Measurements from ENCODE around the gene ZNF579. TPM values are rescaled to one million over a fixed set of nuclear protein-coding genes. Genes with fewer than 3 reads are reported as not detected.

ZNF579 gene
- polyA plus RNA-seq, 1 donor from 2014 or later: 7.4 TPM

- Histone ChIP-seq H3K9me3 (ENCODE audit: low read length) (no peaks in the 10 kb centered on the region), H3K9ac (ENCODE audit: low read length) (no peak overlapping the region), H3K4me3 (ENCODE audit: low read length) (no peak overlapping the region), H3K4me2 (ENCODE audit: low read length) (no peak overlapping the region), H3K9me2 (ENCODE audit: insufficient read depth, low read length) (no peaks in the 10 kb centered on the region), H3F3A (ENCODE audit: insufficient read depth, low read length, poor library complexity, severe bottlenecking) (no peaks in the 10 kb centered on the region), H2AFZ (ENCODE audit: low read depth, low read length) (no peak overlapping the region), H3K27me3 (ENCODE audit: insufficient read depth, low read depth, low read length) (no peaks in the 10 kb centered on the region), H4K20me1 (ENCODE audit: insufficient read depth) (no peaks in the 10 kb centered on the region), H3K79me2 (replicated peaks; ENCODE audit: insufficient read depth, low read length) (peaks cover 8% of the 10 kb centered on the region), H3K27ac (ENCODE audit: low read length) (no peak overlapping the region), H3K36me3 (ENCODE audit: insufficient read depth, low read length) (no peaks in the 10 kb centered on the region)
- no peak for TF ChIP-seq MXI1 (conservative IDR thresholded peaks at IDR 0.05; ENCODE audit: poor library complexity, severe bottlenecking)
- no peak for TF ChIP-seq SMC3 (conservative IDR thresholded peaks at IDR 0.05; ENCODE audit: poor library complexity)
- TF ChIP-seq CTCF (IDR thresholded peaks at IDR 0.05; ENCODE audit: poor library complexity, severe bottlenecking): no peak
- no peak for TF ChIP-seq TAF1 (IDR thresholded peaks at IDR 0.05; ENCODE audit: low read depth)
- no peak for TF ChIP-seq RAD21 (conservative IDR thresholded peaks at IDR 0.05)
- no peak for TF ChIP-seq EP300 (conservative IDR thresholded peaks at IDR 0.05; ENCODE audit: poor library complexity, severe bottlenecking)
- TF ChIP-seq EZH2 (IDR thresholded peaks at IDR 0.05; ENCODE audit: borderline replicate concordance, insufficient read depth, low read length, poor library complexity, severe bottlenecking): no peak
- no peak for TF ChIP-seq REST (IDR thresholded peaks at IDR 0.05; ENCODE audit: borderline replicate concordance)
- no peak for TF ChIP-seq POLR2AphosphoS5 (IDR thresholded peaks at IDR 0.05)
These were observed 41.8 kb upstream of the ZNF579 start for GRCh38 chr19:55622242-55622969.

GRCh38 chr19:55621673-55622231 lies 41.1 kb upstream of the ZNF579 start:
- H3K9me2 ChIP-seq (ENCODE audit: insufficient read depth, low read length): no peaks in the 10 kb centered on the region
- H3K4me2 ChIP-seq (ENCODE audit: low read length): no peak overlapping the region
- H3K4me3 ChIP-seq (ENCODE audit: low read length): no peak overlapping the region
- no peak overlapping the region for H3K27ac ChIP-seq (ENCODE audit: low read length)
- H3K9ac ChIP-seq (ENCODE audit: low read length): no peak overlapping the region
- H3K27me3 ChIP-seq (ENCODE audit: insufficient read depth, low read depth, low read length): no peaks in the 10 kb centered on the region
- H4K20me1 ChIP-seq (ENCODE audit: insufficient read depth): no peaks in the 10 kb centered on the region
- H3K9me3 ChIP-seq (ENCODE audit: low read length): no peaks in the 10 kb centered on the region
- H3F3A ChIP-seq (ENCODE audit: insufficient read depth, low read length, poor library complexity, severe bottlenecking): no peaks in the 10 kb centered on the region
- TF ChIP-seq MXI1 (conservative IDR thresholded peaks at IDR 0.05; ENCODE audit: poor library complexity, severe bottlenecking): no peak
- no peak for TF ChIP-seq REST (IDR thresholded peaks at IDR 0.05; ENCODE audit: borderline replicate concordance)
- TF ChIP-seq SMC3 (conservative IDR thresholded peaks at IDR 0.05; ENCODE audit: poor library complexity): no peak
- TF ChIP-seq EZH2 (IDR thresholded peaks at IDR 0.05; ENCODE audit: borderline replicate concordance, insufficient read depth, low read length, poor library complexity, severe bottlenecking): no peak
- no peak for TF ChIP-seq CTCF (IDR thresholded peaks at IDR 0.05; ENCODE audit: poor library complexity, severe bottlenecking)
- TF ChIP-seq EP300 (conservative IDR thresholded peaks at IDR 0.05; ENCODE audit: poor library complexity, severe bottlenecking): no peak
- TF ChIP-seq TAF1 (IDR thresholded peaks at IDR 0.05; ENCODE audit: low read depth): no peak
- TF ChIP-seq POLR2AphosphoS5 (IDR thresholded peaks at IDR 0.05): no peak
- no peak for TF ChIP-seq RAD21 (conservative IDR thresholded peaks at IDR 0.05)
- H3K36me3 ChIP-seq (ENCODE audit: insufficient read depth, low read length): no peaks in the 10 kb centered on the region
- H3K79me2 ChIP-seq (replicated peaks; ENCODE audit: insufficient read depth, low read length): peaks cover 8% of the 10 kb centered on the region
- no peak overlapping the region for H2AFZ ChIP-seq (ENCODE audit: low read depth, low read length)

Data from neural cell (in vitro differentiated cells).